Measurements from ENCODE around the gene PPP2R2C. TPM values are rescaled to one million over a fixed set of nuclear protein-coding genes. Genes with fewer than 3 reads are reported as not detected.

Gene PPP2R2C
- total RNA-seq, 1 experiment from 2014 or later: 9.5 TPM

DNA sequence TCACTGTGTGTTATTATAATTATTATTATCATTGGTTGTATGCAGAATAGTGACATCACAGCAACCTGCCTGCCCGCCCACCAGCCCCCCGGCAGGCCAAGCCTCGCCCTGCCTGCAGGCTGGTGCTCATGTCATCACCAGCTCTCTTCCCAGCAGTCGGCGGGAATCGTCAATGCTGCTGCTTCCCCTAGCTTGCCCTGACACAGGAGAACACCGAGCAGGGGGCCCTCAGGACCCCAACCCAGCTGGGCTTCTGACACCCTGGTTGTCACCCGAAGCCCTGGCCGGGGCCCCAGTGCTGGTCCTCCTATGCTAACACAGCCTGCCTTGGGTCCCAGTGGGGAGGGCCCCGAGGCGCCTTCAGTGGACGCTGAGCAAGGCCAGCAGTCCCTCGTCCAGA is 100.6 kb downstream of the PPP2R2C start:
- no peaks in the 10 kb centered on the region for H3K36me3 ChIP-seq (ENCODE audit: low read depth, low read length)
- no peak overlapping the region for H2AFZ ChIP-seq (ENCODE audit: low read length)
- H4K20me1 ChIP-seq (ENCODE audit: low read length): no peaks in the 10 kb centered on the region
- no peaks in the 10 kb centered on the region for H3K79me2 ChIP-seq (ENCODE audit: low read length)
- TF ChIP-seq EZH2 (IDR thresholded peaks at IDR 0.05; ENCODE audit: low read length, unreplicated experiment) (no peak), EZH2phosphoT487 (IDR thresholded peaks at IDR 0.05; ENCODE audit: borderline replicate concordance, low read length) (no peak)
- TF ChIP-seq, protein P1, sequence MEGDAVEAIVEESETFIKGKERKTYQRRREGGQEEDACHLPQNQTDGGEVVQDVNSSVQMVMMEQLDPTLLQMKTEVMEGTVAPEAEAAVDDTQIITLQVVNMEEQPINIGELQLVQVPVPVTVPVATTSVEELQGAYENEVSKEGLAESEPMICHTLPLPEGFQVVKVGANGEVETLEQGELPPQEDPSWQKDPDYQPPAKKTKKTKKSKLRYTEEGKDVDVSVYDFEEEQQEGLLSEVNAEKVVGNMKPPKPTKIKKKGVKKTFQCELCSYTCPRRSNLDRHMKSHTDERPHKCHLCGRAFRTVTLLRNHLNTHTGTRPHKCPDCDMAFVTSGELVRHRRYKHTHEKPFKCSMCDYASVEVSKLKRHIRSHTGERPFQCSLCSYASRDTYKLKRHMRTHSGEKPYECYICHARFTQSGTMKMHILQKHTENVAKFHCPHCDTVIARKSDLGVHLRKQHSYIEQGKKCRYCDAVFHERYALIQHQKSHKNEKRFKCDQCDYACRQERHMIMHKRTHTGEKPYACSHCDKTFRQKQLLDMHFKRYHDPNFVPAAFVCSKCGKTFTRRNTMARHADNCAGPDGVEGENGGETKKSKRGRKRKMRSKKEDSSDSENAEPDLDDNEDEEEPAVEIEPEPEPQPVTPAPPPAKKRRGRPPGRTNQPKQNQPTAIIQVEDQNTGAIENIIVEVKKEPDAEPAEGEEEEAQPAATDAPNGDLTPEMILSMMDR (conservative IDR thresholded peaks at IDR 0.05; ENCODE audit: low read depth, low read length): no peak
- POLR2A ChIA-PET (ENCODE audit: unreplicated experiment): no interaction called here
- no peak overlapping the region for H3K4me3 ChIP-seq (ENCODE audit: low read length)
- no peak overlapping the region for H3K9ac ChIP-seq (ENCODE audit: low read length)
- intact Hi-C loops (cut with micrococcal nuclease): no loop called here
- no peak for DNase-seq
- H3K4me2 ChIP-seq (ENCODE audit: low read length): no peak overlapping the region
- H3K9me3 ChIP-seq (ENCODE audit: low read length): no peaks in the 10 kb centered on the region
- H3K4me1 ChIP-seq (ENCODE audit: insufficient read depth, low read length): no peaks in the 10 kb centered on the region
- no peak for ATAC-seq
- H3K27me3 ChIP-seq (ENCODE audit: low read length): no peaks in the 10 kb centered on the region
- no TSS peak for BruUV-seq (replicated peaks)
- H3F3A ChIP-seq (ENCODE audit: low read length, unreplicated experiment): no peaks in the 10 kb centered on the region
- CTCF ChIA-PET: no interaction called here
- H3K9me2 ChIP-seq (replicated peaks; ENCODE audit: low read length): no peaks in the 10 kb centered on the region
- H3K27ac ChIP-seq (ENCODE audit: low read length): no peak overlapping the region

DNA sequence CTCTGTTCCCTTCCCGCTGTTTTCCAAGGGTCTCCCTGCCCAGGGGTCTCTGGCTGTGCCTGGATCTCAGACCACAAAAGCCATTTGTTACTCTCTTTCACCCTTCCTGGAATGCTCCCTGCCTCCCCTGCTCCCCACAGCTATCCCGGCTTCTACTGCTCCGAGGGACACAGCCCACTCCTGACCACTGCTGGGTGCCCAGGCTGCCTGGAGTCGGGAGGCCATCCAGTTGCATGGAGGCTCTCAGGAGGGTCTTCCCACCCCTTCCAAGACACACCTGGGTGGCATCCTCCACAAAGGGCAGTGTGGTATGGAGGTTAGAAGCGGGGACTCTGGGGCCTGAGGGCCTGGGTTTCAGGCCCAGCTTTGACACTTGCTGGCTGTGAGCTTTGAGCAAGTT is 101.1 kb downstream of the PPP2R2C start:
- Histone ChIP-seq H3K4me1 (ENCODE audit: insufficient read depth, low read length) (no peaks in the 10 kb centered on the region), H3K4me2 (ENCODE audit: low read length) (no peak overlapping the region), H3F3A (ENCODE audit: low read length, unreplicated experiment) (no peaks in the 10 kb centered on the region), H4K20me1 (ENCODE audit: low read length) (no peaks in the 10 kb centered on the region), H3K27ac (ENCODE audit: low read length) (no peak overlapping the region), H3K79me2 (ENCODE audit: low read length) (no peaks in the 10 kb centered on the region), H3K27me3 (ENCODE audit: low read length) (no peaks in the 10 kb centered on the region), H3K36me3 (ENCODE audit: low read depth, low read length) (no peaks in the 10 kb centered on the region), H3K9ac (ENCODE audit: low read length) (no peak overlapping the region), H3K9me3 (ENCODE audit: low read length) (no peaks in the 10 kb centered on the region), H3K4me3 (ENCODE audit: low read length) (no peak overlapping the region), H3K9me2 (replicated peaks; ENCODE audit: low read length) (no peaks in the 10 kb centered on the region), H2AFZ (ENCODE audit: low read length) (no peak overlapping the region)
- ATAC-seq: no peak
- POLR2A ChIA-PET (ENCODE audit: unreplicated experiment): no interaction called here
- CTCF ChIA-PET: no interaction called here
- no TSS peak for BruUV-seq (replicated peaks)
- intact Hi-C loops (cut with micrococcal nuclease): no loop called here
- no peak for TF ChIP-seq EZH2phosphoT487 (IDR thresholded peaks at IDR 0.05; ENCODE audit: borderline replicate concordance, low read length)
- TF ChIP-seq, protein P1 (conservative IDR thresholded peaks at IDR 0.05; ENCODE audit: low read depth, low read length): no peak
- no peak for TF ChIP-seq EZH2 (IDR thresholded peaks at IDR 0.05; ENCODE audit: low read length, unreplicated experiment)
- DNase-seq: no peak

DNA sequence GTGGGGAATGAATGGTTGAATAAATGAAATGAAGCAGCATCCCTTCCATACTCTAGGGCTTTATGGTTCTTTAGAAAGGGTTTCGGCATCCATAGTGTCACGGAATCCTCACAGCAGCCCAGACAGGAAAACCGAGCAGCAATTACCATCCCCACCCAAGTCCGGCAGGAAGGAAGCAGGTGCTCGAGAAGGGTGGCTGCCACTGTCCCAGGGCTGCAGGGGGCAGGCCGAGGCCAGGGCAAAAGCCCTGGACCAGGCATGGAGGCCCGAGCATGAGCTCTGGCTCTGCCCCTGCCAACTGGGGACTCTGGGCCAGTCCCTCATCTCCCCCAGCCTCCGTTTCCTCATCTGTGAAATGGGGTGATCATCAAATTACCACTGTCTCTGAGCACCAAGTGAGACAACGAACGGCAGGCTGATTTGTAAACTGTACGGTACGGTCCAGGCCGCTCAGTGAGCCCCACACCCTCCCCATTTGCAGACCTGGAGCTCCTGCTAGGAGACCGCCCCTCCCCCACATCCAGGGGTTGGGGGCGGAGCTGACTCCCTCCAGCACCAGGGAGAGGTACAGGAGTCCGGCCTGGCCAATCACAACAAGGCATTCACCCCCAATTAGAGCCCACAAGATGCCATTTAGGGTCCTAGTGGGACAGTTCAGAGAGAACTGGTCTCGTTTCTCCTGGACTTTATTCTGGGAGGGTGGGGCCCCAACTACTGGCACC is 102.3 kb downstream of the PPP2R2C start:
- CTCF ChIA-PET: no interaction called here
- H3K79me2 ChIP-seq (ENCODE audit: low read length): no peaks in the 10 kb centered on the region
- no peak overlapping the region for H3K27ac ChIP-seq (ENCODE audit: low read length)
- no peak overlapping the region for H3K4me2 ChIP-seq (ENCODE audit: low read length)
- no peaks in the 10 kb centered on the region for H4K20me1 ChIP-seq (ENCODE audit: low read length)
- intact Hi-C loops (cut with micrococcal nuclease): no loop called here
- no peaks in the 10 kb centered on the region for H3K27me3 ChIP-seq (ENCODE audit: low read length)
- H3K9me2 ChIP-seq (replicated peaks; ENCODE audit: low read length): no peaks in the 10 kb centered on the region
- no peaks in the 10 kb centered on the region for H3K9me3 ChIP-seq (ENCODE audit: low read length)
- H2AFZ ChIP-seq (ENCODE audit: low read length): no peak overlapping the region
- no peak overlapping the region for H3K4me3 ChIP-seq (ENCODE audit: low read length)
- no peak for TF ChIP-seq EZH2 (IDR thresholded peaks at IDR 0.05; ENCODE audit: low read length, unreplicated experiment)
- TF ChIP-seq EZH2phosphoT487 (IDR thresholded peaks at IDR 0.05; ENCODE audit: borderline replicate concordance, low read length): no peak
- TF ChIP-seq, protein P1 (conservative IDR thresholded peaks at IDR 0.05; ENCODE audit: low read depth, low read length): no peak
- H3K36me3 ChIP-seq (ENCODE audit: low read depth, low read length): no peaks in the 10 kb centered on the region
- no peaks in the 10 kb centered on the region for H3F3A ChIP-seq (ENCODE audit: low read length, unreplicated experiment)
- POLR2A ChIA-PET (ENCODE audit: unreplicated experiment): no interaction called here
- DNase-seq: no peak
- no peaks in the 10 kb centered on the region for H3K4me1 ChIP-seq (ENCODE audit: insufficient read depth, low read length)
- H3K9ac ChIP-seq (ENCODE audit: low read length): no peak overlapping the region
- ATAC-seq: no peak
- BruUV-seq (replicated peaks): no TSS peak

All from PC-3 (cell line).